Amniotic epithelial cell (primary cell): ENCODE data around the gene TEX19.
"Not testable (repeated sequence)": the region's sequence is repeated elsewhere in the genome, so short reads cannot be mapped to it uniquely, and the experiment has no call there.

Source experiments
- DNase-seq: peaks from one replicate; pipeline ENCODE4 v3.0.0-alpha.2; 2010; ENCODE audit warnings: low read depth

Gene TEX19

GRCh38 chr17:82377294-82377693, 18.2 kb downstream of the TEX19 start:
- not testable (repeated sequence) for DNase-seq

- no peak for DNase-seq
Observed at GRCh38 chr17:82377924-82378740, 19.1 kb downstream of the TEX19 start.

GRCh38 chr17:82378741-82379021, 19.6 kb downstream of the TEX19 start:
- no peak for DNase-seq

- peak; percentile 14 for DNase-seq
Observed at GRCh38 chr17:82380860-82381702, 22.0 kb downstream of the TEX19 start.

- DNase-seq, result not testable (repeated sequence)
Observed at GRCh38 chr17:82381703-82382009, 22.6 kb downstream of the TEX19 start.

GRCh38 chr17:82382220-82382932, 23.3 kb downstream of the TEX19 start:
- DNase-seq, result not testable (repeated sequence)

- DNase-seq, result no peak
Observed at GRCh38 chr17:82382933-82383255, 23.8 kb downstream of the TEX19 start.

GRCh38 chr17:82383411-82383810, 24.4 kb downstream of the TEX19 start:
- no peak for DNase-seq

GRCh38 chr17:82384051-82384729, 25.1 kb downstream of the TEX19 start:
- no peak for DNase-seq

- peak; percentile 62 for DNase-seq
Observed at GRCh38 chr17:82384730-82385481, 25.9 kb downstream of the TEX19 start.

- no peak for DNase-seq
Observed at GRCh38 chr17:82385559-82386254, 26.7 kb downstream of the TEX19 start.

GRCh38 chr17:82386255-82386831, 27.3 kb downstream of the TEX19 start:
- no peak for DNase-seq

GRCh38 chr17:82386881-82387704, 28.0 kb downstream of the TEX19 start:
- no peak for DNase-seq

- DNase-seq, result no peak
Observed at GRCh38 chr17:82387705-82388106, 28.7 kb downstream of the TEX19 start.

GRCh38 chr17:82388223-82388921, 29.3 kb downstream of the TEX19 start:
- DNase-seq, result no peak

GRCh38 chr17:82388922-82389283, 29.9 kb downstream of the TEX19 start:
- no peak for DNase-seq

GRCh38 chr17:82389379-82389778, 30.3 kb downstream of the TEX19 start:
- DNase-seq, result no peak

- DNase-seq, result no peak
Observed at GRCh38 chr17:82390015-82390859, 31.2 kb downstream of the TEX19 start.
